CD4-positive, CD25-positive, alpha-beta regulatory T cell (primary cell): ENCODE measurements around the gene ABHD17A. TPM values are rescaled to one million over a fixed set of nuclear protein-coding genes. Genes with fewer than 3 reads are reported as not detected.
A peak's percentile ranks its signal among the peaks of the same experiment; 100 is the strongest.

Experiments used
- ATAC-seq, 2 donors: fragments of 150-1000 bp; cut with Tn5 transposase; one replicate each; pipeline ENCODE4 v1.10.0; 2021; ENCODE audit warnings: low read depth in 2 of 2, moderate number of reproducible peaks in 2 of 2, moderate library complexity in 1 of 2
- DNase-seq, 3 donors: peaks; one replicate each; pipeline versions ENCODE4 v3.0.0 to v3.0.0-alpha.2; 2012 to 2022; ENCODE audit warnings: mixed read lengths in 1 of 3
- H3K27ac ChIP-seq: one replicate; pipeline ENCODE4 v1.7.0; 2013; ENCODE audit warnings: mild to moderate bottlenecking, low read length; ENCODE audit not compliant: insufficient read depth, poor library complexity, severe bottlenecking
- H3K27me3 ChIP-seq: one replicate; pipeline ENCODE4 v1.7.0; 2013; ENCODE audit warnings: low read length; ENCODE audit not compliant: control insufficient read depth, insufficient read depth
- H3K36me3 ChIP-seq: one replicate; pipeline ENCODE4 v1.7.0; 2013; ENCODE audit warnings: mild to moderate bottlenecking, low read length, moderate library complexity; ENCODE audit not compliant: control insufficient read depth, insufficient read depth
- H3K4me1 ChIP-seq: 2 replicates; pipeline ENCODE4 v1.7.0; 2013; ENCODE audit warnings: mild to moderate bottlenecking, low read length; ENCODE audit not compliant: insufficient read depth, control insufficient read depth, poor library complexity, severe bottlenecking
- H3K4me3 ChIP-seq: one replicate; pipeline ENCODE4 v1.7.0; 2013; ENCODE audit warnings: low read depth, mild to moderate bottlenecking, low read length, moderate library complexity
- H3K9me3 ChIP-seq, 2 experiments: 1 replicate in 1 of 2; 2 replicates in 1 of 2; pipeline ENCODE4 v1.7.0; 2013; ENCODE audit warnings: low read length in 2 of 2, mild to moderate bottlenecking in 1 of 2, moderate library complexity in 1 of 2; ENCODE audit not compliant: control insufficient read depth in 2 of 2
- H3K27ac Mint-ChIP-seq, 3 donors: one replicate each; pipeline ENCODE4 v1.8.0; 2020 to 2022; ENCODE audit warnings: mild to moderate bottlenecking in 3 of 3, mixed read lengths in 3 of 3, moderate library complexity in 2 of 3
- H3K27me3 Mint-ChIP-seq: one replicate; pipeline ENCODE4 v1.8.0; 2022; ENCODE audit warnings: mild to moderate bottlenecking, mixed read lengths
- H3K36me3 Mint-ChIP-seq: one replicate; pipeline ENCODE4 v1.8.0; 2020; ENCODE audit warnings: mixed read lengths
- H3K4me1 Mint-ChIP-seq, 4 donors: one replicate each; pipeline ENCODE4 v1.8.0; 2020 to 2022; ENCODE audit warnings: mixed read lengths in 4 of 4, mild to moderate bottlenecking in 1 of 4
- H3K4me3 Mint-ChIP-seq, 4 donors: one replicate each; pipeline ENCODE4 v1.8.0; 2020 to 2022; ENCODE audit warnings: mild to moderate bottlenecking in 4 of 4, mixed read lengths in 4 of 4, moderate library complexity in 3 of 4
- H3K9me3 Mint-ChIP-seq, 7 donors: one replicate each; pipeline ENCODE4 v1.8.0; 2020 to 2022; ENCODE audit warnings: mixed read lengths in 7 of 7, mild to moderate bottlenecking in 3 of 7, moderate library complexity in 2 of 7
- polyA plus RNA-seq, 4 donors: library from polyadenylated mRNA; unstranded; fragments of 300-500 nt; fragmentation: Illumina TruSeq; gene quantifications; one replicate each; pipeline ENCODE4 v1.2.3, GENCODE V29; 2021
- total RNA-seq: library from RNA; stranded (reverse); gene quantifications from one replicate; pipeline ENCODE4 v1.2.3, GENCODE V29; 2022

ABHD17A gene
- total and polyA plus RNA-seq, 5 donors from 2014 or later: 139 to 202 (median 152) TPM

GRCh38 chr19:1917146-1917545 lies 31.9 kb upstream of the ABHD17A start:
- Mint-ChIP-seq H3K4me1 (peaks cover 0 to 5% (median 2%) of the 10 kb centered on the region in 4 donors), H3K27ac (peak overlapping the region in 1 of 3 donors; percentile 62), H3K9me3 (no peaks in the 10 kb centered on the region), H3K4me3 (no peak overlapping the region), H3K27me3 (no peaks in the 10 kb centered on the region), H3K36me3 (peaks cover 5% of the 10 kb centered on the region)
- DNase-seq (no peak), ATAC-seq (no peak)
- Histone ChIP-seq H3K36me3 (peaks cover 3% of the 10 kb centered on the region), H3K27ac (no peak overlapping the region), H3K9me3 (no peaks in the 10 kb centered on the region), H3K4me3 (no peak overlapping the region), H3K27me3 (no peaks in the 10 kb centered on the region), H3K4me1 (no peaks in the 10 kb centered on the region)

- Histone ChIP-seq H3K36me3 (peaks cover 3% of the 10 kb centered on the region), H3K4me3 (no peak overlapping the region), H3K4me1 (peaks cover 4% of the 10 kb centered on the region), H3K27me3 (no peaks in the 10 kb centered on the region), H3K9me3 (no peaks in the 10 kb centered on the region), H3K27ac (no peak overlapping the region)
- ATAC-seq (no peak), DNase-seq (no peak)
- no peak overlapping the region for H3K4me3 Mint-ChIP-seq
- no peaks in the 10 kb centered on the region for H3K9me3 Mint-ChIP-seq
- no peak overlapping the region for H3K27ac Mint-ChIP-seq
- H3K36me3 Mint-ChIP-seq: peaks cover 5% of the 10 kb centered on the region
- H3K4me1 Mint-ChIP-seq: peaks cover 0 to 5% (median under 1%) of the 10 kb centered on the region in 4 donors
- H3K27me3 Mint-ChIP-seq: no peaks in the 10 kb centered on the region
These were observed 29.6 kb upstream of the ABHD17A start for GRCh38 chr19:1914826-1915341.

- H3K4me1 Mint-ChIP-seq: peaks cover 0 to 12% (median under 1%) of the 10 kb centered on the region in 4 donors
- ATAC-seq: no peak
- Histone ChIP-seq H3K9me3 (no peaks in the 10 kb centered on the region), H3K4me3 (no peak overlapping the region), H3K27ac (no peak overlapping the region), H3K27me3 (no peaks in the 10 kb centered on the region), H3K36me3 (peaks cover 3% of the 10 kb centered on the region), H3K4me1 (peaks cover 8% of the 10 kb centered on the region)
- no peak for DNase-seq
- H3K27ac Mint-ChIP-seq: no peak overlapping the region
- H3K36me3 Mint-ChIP-seq: peaks cover 5% of the 10 kb centered on the region
- peak overlapping the region in 1 of 4 donors; percentile 58 for H3K4me3 Mint-ChIP-seq
- H3K27me3 Mint-ChIP-seq: no peaks in the 10 kb centered on the region
- no peaks in the 10 kb centered on the region for H3K9me3 Mint-ChIP-seq
These were observed 28.7 kb upstream of the ABHD17A start for GRCh38 chr19:1913781-1914577.

- H3K27me3 Mint-ChIP-seq: no peaks in the 10 kb centered on the region
- no peaks in the 10 kb centered on the region for H3K9me3 Mint-ChIP-seq
- no peak overlapping the region for H3K4me3 ChIP-seq
- H3K9me3 ChIP-seq: no peaks in the 10 kb centered on the region
- H3K4me1 ChIP-seq: peaks cover 8% of the 10 kb centered on the region
- no peak overlapping the region for H3K4me3 Mint-ChIP-seq
- no peak overlapping the region for H3K27ac Mint-ChIP-seq
- ATAC-seq (no peak), DNase-seq (no peak)
- H3K4me1 Mint-ChIP-seq: peaks cover 0 to 17% (median under 1%) of the 10 kb centered on the region in 4 donors
- H3K36me3 ChIP-seq: peaks cover 3% of the 10 kb centered on the region
- H3K27me3 ChIP-seq: no peaks in the 10 kb centered on the region
- no peak overlapping the region for H3K27ac ChIP-seq
- H3K36me3 Mint-ChIP-seq: peaks cover 3% of the 10 kb centered on the region
These were observed 27.6 kb upstream of the ABHD17A start for GRCh38 chr19:1912760-1913505.

- Mint-ChIP-seq H3K27me3 (no peaks in the 10 kb centered on the region), H3K9me3 (no peaks in the 10 kb centered on the region), H3K27ac (no peak overlapping the region), H3K4me3 (no peak overlapping the region), H3K4me1 (peaks cover 0 to 20% (median under 1%) of the 10 kb centered on the region in 4 donors), H3K36me3 (peaks cover 3% of the 10 kb centered on the region)
- Histone ChIP-seq H3K36me3 (peaks cover 3% of the 10 kb centered on the region), H3K27me3 (no peaks in the 10 kb centered on the region), H3K9me3 (no peaks in the 10 kb centered on the region), H3K4me1 (peaks cover 8% of the 10 kb centered on the region), H3K4me3 (no peak overlapping the region), H3K27ac (no peak overlapping the region)
- ATAC-seq (no peak), DNase-seq (no peak)
These were observed 26.7 kb upstream of the ABHD17A start for GRCh38 chr19:1911995-1912394.

- Histone ChIP-seq H3K27me3 (no peaks in the 10 kb centered on the region), H3K27ac (no peak overlapping the region), H3K4me3 (no peak overlapping the region), H3K36me3 (peaks cover 3% of the 10 kb centered on the region), H3K4me1 (peaks cover 9% of the 10 kb centered on the region), H3K9me3 (no peaks in the 10 kb centered on the region)
- H3K4me1 Mint-ChIP-seq: peaks cover 0 to 20% (median under 1%) of the 10 kb centered on the region in 4 donors
- ATAC-seq (no peak), DNase-seq (peak in 1 of 3 donors; percentile 34)
- H3K27ac Mint-ChIP-seq: no peak overlapping the region
- H3K27me3 Mint-ChIP-seq: no peaks in the 10 kb centered on the region
- H3K36me3 Mint-ChIP-seq: peaks cover 3% of the 10 kb centered on the region
- peak overlapping the region in 2 of 4 donors; percentile 27 to 77 for H3K4me3 Mint-ChIP-seq
- H3K9me3 Mint-ChIP-seq: no peaks in the 10 kb centered on the region
These were observed 25.8 kb upstream of the ABHD17A start for GRCh38 chr19:1911098-1911497.

GRCh38 chr19:1910177-1910576 lies 24.9 kb upstream of the ABHD17A start:
- Histone ChIP-seq H3K27me3 (no peaks in the 10 kb centered on the region), H3K9me3 (no peaks in the 10 kb centered on the region), H3K4me1 (peaks cover 16% of the 10 kb centered on the region), H3K36me3 (peaks cover 3% of the 10 kb centered on the region), H3K4me3 (no peak overlapping the region), H3K27ac (no peak overlapping the region)
- no peak for DNase-seq
- Mint-ChIP-seq H3K36me3 (peaks cover 3% of the 10 kb centered on the region), H3K9me3 (no peaks in the 10 kb centered on the region), H3K27me3 (no peaks in the 10 kb centered on the region), H3K4me3 (peak overlapping the region in 2 of 4 donors; percentile 32 to 77), H3K4me1 (peaks cover 0 to 25% (median 4%) of the 10 kb centered on the region in 4 donors), H3K27ac (peak overlapping the region in 1 of 3 donors; percentile 78)
- ATAC-seq: no peak
